Stimulated activated CD8-positive, alpha-beta memory T cell treated with anti-CD3 and anti-CD28 coated beads, Interleukin-4, amount 100 ng/mL, for 1 hour (primary cell): ENCODE data around the gene FEV.

Experiments
- DNase-seq, 2 donors: peaks; one replicate each; pipeline ENCODE4 v3.0.0-alpha.2; 2020; ENCODE audit warnings: low read depth in 2 of 2, low spot score in 1 of 2

Gene FEV

DNA sequence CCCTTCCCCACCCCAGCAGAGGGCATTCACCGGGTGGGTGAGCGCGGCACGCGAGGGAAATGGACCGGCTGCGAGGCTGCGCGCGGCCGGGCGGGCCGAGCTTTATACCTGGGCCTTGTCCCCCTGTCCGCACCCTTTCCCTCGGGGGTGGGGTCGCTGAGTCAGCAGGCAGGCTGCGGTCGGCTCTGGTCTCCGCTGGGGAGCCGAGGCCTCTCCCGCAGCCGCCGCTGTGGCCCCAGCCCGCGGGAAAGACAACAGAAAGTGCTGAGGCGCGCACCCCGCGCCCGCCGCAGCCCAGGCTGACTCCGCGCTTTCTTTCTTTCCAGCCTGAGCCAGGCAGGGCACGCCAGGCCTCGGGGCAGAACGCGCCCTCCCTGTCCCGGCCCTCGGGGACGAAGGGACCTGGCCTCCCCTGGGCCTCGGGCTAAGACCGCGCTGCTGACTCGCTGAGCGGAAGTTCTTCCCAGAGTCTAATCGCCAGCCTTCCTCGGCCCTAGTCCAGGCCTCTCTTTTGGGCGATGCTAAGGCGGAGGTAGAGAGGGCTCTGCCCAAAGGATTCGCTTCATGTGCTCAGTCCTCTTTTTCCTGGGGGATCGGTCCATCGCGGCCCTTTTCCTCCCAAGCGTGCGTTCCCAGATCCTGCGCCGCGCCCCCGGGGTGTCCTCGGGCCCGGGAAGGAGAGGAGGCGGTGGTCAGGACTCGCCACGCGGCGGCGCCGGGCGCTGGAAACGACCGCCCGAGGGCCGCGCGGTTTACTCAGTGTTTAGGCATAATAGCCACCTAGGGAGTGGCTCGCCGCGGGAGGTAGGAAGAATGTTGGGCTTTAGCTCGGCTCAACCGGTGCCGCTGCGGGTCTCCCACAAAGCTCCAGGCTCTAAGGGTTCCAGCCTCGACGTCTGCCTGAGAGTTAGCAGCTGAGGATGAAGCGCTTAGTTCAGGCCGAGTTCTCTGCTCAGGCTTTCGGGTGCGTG lies 8.6 kb upstream of the FEV start, which contains the start of gene CRYBA2:
TSS of gene CRYBA2 (minus strand) at position 78 of the 971 bp plus-strand sequence. CDS start 246 bp downstream, outside the sequence.
- no peak for DNase-seq

DNA sequence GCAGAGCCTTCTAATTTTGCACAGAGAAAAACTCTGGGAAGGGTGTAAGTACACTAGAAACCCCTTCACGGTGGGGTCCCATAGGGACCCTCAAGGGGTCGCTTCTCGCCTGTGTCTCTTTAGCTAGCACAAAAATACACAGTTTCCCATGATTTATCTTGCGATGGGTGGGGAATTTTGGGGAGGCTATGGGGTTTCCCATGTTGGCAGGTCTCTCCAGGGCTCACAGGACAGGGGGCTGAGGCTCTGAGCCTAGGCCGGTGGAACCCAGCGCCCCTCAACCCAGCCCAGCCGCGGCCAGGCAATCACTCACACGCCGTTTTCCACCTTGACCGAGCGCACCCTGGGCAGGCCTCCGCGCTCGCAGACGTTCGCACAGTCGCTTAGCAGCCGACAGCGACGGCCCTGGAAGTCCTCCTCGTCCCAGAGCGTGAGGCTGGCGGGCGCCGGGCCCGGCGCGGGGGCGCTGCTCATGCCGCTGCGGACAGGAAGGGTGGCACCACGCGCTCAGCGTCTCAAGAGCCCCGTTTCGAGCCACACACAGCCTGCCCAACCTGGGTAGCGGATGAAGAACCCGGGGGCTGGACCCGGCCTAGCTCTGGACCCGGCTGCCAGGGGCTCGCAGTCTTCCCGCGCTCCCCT lies 7.8 kb upstream of the FEV start:
- no peak for DNase-seq

DNA sequence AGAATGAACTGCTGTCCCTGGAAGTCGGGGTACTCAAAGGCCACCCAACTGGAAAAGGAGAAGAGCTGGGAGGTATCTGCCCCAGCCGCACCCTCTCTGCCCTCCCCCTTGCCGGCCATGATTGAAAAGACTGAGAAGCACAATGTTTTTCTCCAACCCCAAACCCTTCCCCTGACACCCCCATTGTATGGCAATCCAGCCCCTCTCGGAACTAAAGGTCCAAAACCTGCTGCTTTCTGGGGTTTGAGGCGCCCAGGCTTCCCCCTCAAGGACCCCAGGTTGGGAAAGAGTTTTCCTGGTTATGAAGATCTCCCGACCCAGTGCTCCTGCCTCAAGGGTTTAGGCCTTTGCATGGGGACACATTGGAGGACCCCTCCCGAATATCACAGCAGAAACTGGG lies 7.2 kb upstream of the FEV start:
- no peak for DNase-seq

DNA sequence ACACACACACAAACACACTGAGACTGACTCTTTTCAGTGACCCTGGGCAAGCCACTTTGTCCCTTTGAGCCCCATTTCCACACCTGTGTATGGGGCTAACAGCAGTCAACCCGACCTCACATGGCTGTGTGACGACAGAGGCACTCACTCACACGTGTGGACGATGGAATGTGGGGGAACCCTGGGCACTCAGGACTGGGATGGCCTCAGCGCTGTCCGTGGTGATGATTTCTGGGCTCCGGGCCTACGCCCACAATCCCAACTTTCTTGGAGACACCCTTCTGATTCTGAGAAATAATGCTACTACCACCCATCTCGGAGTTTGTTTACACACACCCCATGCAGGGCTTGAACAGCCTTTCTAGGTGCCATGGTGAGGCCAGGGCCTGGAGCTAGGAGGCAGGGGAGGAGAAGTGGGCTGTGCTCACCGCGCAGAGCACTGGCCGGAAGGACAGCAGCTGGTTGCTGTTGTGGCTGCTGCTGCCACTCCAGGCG lies 6.7 kb upstream of the FEV start:
- DNase-seq: no peak

DNA sequence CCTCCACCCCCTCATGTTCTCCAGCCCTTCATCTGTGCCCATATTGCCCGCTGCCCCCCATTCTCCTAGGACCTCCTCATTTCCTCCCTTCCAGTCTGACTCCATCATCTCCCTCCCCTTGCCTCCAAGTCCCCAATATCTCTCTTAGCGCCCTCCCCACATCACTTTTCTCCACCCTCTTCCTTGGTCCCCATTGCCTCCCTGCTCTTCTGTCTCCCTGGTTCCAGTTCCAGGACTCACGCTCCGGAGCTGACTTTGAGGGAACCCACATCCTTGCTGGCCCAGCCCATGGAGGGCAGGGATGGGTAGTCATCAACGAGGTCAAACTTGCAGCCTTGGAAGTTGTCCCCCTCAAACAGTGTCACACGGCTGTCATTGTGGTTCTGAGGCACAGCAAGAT lies 5.6 kb upstream of the FEV start:
- DNase-seq: no peak

DNA sequence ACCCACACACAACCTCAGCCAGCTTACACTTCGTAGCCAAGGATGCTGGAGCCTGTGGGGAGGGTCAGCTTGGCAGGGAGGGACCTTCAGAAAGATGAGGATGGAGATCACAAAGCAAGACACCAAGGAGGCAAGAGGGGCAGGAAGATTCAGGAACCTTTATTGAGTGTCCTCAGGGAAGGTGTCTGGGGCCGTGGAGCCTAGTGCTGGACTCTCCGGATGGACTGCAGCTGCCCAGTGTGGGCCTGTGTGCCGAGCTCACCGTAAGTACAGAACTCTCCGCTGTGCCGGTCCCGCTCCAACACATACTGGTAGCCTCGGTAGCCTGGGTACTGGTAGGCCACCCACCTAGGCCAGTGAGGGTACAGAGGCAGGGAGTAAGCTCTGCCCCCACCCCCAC lies 5.1 kb upstream of the FEV start:
- DNase-seq: no peak

DNA sequence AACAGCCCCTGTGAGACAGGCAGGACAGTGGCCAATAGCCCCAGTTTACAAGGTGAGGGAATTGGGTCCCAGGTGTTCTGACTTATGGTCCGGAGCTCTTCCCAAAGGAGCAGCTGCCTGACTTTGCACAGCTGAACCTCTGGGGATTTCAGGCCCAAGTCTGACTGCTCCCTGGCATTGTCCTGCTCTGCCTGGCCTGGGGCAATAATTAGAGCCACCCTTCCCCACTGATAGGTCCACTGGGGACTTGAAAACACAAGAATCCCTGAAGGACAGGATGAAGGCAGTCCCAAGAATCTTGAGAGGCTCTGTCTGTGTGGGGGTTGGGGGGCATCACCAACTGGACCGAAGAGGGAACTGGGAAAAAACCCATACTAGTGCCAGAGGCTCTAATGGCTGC lies 3.7 kb upstream of the FEV start:
- DNase-seq: no peak

DNA sequence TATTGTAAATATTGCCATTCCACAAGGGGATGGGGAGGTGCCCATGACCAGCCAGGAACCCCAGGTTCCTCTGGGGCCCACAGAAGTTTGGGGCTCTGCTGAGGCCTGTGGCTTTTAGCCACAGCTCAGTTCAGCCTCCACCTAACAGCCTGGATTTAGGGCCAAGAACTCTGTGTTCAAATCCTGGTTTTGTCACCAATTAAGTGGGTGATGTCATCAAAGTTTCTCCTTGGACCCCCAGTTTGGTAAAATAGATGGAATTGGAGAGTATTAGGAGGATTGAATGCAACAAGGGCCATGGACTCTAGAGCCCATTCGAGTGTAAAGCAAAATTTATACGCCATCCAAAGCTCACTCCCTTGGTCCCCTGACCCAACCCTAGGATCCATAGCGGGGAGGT lies 3.2 kb upstream of the FEV start:
- DNase-seq: no peak

DNA sequence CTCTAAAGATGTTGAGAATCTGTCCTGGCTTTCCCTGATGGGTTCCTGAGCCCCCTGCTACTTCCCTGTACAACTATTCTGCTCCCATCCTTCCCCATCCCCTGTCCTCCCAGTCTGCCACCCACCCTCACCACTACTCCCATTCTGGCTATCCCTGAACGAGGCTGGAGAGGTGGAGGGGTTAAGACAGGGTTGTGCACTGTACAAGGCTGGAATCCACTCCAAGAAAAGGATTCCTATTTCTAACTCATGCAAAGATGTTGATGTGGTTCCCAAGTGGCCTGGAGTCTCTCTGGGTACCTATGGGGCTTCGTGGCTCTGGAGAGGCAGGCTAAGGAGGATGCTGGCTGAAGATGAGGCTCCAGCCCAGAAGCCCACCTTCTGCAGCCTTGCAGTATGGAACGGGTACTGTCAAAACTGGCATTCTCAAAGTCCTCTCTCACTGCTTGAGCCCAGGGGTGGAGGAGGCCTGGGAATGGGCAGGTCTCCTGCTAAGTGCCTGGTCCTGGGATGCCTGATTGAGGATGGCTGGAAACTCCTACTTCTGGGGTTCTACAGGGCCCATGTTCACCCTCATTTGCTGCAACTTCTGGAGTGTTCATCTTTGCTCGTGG lies 1.3 kb upstream of the FEV start:
- DNase-seq: no peak

DNA sequence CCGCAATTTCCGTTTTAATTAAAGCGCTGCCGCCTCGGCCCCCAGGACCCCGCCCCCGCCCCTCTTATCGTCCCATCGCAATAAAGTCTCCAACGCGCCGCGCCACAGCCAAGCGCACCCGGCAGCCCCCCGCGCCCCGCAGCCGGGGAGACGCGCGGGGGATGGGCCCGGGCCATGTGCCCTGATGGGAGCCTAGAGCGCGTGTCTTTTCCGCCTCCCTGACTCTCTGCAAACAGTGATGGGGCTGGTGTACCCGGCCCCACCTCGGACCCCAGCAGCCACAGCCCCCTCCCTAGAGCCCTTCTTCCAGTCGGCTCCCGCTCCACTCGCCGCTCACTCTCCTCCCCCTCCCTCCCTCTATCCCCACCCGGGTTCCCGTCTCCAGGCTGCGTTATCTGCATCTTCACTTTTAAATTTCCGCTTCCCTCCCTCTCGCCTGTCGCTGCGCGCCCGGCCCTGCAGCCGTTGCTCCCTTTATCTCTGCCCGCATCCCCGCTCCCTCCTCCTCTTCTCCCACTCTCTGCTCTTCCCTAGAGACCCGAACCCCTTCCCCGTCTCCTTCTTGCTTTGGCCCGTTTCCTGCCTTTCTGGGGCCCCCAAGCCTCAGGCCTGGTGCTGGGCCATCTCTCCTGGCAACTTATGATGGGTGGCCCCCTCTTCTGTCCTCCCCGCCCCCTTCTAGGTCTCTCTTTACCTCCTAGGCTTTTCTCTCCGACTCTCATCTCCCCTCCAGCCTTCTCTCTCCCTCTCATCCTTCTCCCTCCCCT lies 524 bp upstream of the FEV start:
- DNase-seq: no peak

DNA sequence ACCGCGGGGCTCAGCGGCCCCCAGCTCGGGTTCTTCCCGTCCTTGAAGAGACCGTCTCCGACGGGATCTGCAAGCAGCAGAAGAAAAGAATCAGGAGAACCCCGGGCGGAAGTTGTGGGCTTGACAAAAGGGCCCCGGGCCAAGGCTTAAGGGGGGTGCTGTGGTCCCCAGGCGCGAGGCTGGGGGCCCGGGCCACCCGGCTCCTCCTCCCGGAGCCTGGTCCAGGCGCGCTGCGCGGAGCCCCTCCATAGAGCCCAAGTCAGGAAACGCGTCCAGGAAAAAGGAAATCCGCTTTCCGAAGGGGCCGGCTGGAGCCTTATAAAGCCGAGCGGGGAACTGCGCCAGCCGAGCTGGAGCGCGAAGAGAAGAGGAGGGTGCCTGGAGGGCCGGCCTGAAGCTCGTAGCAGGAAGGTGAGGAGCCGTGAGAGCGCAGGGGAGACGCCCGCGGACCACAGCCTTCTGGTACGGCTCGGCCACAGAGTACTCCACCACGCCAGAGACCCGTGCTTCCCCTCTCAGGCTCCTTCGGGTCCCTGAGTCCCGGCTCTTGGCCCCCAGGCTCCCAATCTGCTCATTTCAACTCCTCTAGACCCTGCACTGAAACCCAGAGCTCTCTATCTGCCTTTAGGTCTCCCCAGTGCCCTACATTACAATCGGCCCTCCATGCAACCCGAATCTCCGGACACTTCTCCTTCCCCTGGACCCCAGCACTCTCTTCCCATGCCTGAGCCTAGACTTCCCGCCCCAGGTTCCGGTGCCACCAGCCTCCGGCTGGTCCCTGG lies 554 bp downstream of the FEV start:
- no peak for DNase-seq

DNA sequence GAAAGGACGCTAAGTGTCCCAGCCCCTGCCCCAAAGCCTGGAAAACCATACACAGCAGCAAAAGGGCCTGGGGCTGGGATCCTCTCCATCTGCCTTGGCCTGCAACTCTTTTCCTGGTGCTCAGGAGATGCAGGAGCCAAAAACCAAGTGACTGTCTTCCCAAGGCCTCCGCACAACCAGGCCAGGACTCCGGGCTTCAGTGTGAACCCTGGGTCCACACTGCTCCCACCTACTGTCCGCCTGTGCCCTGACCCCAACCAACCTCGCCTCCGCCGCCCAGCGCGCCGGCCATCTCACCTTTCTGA lies 1.1 kb downstream of the FEV start:
- DNase-seq: no peak

DNA sequence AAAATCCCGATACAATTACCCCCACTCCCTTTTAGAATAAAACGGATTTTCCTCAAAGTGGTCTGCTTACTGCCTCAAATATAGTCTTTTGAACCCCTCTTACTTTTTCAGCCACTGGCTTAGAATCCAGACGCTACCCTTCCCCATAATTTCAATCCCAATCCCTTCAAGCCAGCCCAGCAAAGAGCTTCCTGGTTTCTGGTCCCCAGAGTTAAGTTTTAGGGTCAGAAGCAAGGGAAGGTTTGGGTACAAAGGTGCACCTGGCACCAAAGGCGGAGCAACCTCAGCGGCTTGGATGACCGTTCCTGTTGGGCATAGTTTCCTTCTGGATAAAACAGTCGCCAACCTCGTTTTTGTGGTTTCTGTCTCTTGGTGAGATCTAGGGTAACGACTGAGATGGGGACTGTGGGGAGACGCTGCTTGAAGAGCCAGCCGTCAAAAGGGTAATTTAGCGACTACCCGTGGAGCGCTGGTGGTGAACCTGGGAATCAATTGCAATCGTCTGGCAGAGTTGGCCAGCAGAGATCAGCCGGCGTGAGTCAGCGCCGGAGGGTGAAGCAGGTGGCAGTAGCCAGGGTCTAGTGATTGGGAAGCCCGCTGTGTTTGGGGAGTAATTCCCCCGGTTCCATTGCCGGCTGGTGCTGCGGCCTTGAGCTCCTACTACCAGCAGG lies 1.6 kb downstream of the FEV start:
- no peak for DNase-seq

DNA sequence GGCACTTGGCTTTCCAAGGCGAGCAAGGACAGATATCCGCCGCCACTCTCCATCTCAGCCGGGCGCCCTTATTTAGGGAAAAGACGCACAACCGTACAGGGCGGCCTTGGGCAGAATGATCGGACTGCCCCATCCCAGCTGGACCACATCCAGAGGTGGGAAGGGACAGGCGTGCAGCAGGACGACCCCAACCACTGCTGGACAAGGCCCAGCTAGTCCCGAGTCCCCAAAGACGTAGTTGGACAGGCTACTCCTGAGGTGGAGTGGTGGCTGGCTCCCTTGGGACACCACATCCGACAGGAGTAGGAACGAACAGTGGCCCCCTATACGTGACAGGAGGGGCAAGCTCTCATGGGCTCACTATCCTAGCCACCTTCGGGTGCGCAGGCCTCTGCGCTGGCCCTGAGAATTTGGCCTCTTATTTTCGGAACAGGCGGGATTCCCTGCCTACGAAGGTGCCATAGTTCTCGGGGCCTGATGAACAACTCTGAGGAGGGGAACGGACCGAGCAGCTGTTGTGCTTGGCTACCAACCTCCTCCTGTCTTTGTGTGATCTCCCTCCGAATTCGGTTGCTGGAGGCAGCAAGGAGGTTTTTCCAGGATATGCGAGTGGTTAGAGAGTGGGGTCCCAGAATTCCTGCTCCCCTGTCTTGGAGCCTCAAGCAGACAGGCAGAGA lies 2.3 kb downstream of the FEV start:
- DNase-seq: no peak

DNA sequence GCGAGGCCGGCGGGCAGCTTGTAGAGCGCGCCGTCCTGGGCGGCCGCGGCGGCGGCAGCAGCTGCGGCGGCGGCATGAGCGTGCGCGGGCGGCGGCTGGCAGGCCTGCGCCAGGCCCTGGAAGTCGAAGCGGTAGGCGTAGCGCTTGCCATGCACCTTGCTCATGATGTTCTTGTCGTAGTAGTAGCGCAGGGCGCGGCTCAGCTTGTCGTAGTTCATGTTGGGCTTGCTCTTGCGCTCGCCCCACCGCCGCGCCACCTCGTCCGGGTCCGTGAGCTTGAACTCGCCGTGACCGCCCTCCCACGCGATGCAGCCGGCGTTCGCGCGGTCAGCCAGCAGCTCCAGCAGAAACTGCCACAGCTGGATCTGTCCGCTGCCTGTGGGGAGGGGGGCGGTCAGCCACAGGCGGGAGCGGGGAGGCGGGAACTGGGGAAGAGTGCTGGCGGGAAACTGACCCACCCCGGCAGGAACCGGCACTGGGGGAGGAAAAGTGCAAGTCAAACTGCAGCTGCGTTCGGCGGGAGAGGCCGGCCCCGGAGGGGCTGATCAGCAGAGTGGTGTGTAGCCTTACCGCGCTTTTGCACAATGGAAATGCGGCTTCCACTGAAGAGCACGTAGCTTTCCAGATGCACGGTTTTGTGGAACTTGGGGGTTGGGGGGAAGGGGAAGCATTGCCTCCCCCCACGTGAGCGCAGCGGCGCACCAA lies 3.0 kb downstream of the FEV start:
- no peak for DNase-seq

DNA sequence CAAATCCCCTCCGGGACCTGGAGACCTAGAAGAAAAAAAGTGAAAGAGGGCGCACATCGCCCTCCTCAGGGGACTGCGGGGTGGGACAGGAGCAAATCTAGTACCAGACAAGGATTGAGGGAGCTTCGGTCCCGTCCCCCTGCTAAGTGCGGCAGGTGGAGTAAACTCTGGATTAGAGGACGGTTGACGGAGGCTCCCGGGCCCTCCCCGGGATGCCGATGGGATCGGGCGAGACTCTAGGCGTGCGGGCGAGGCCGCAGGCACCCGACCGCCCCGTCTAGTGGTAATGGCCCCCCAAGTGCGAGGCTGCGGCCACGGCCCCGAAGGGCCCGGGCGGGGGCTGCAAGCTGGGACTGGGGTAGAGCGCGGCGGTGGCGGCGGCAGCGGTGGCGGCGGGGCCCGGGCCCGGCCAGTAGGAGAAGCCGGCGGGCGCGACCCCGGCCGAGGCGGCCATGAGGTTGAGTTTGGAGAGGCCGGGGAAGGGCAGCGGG lies 3.5 kb downstream of the FEV start:
- DNase-seq: no peak

DNA sequence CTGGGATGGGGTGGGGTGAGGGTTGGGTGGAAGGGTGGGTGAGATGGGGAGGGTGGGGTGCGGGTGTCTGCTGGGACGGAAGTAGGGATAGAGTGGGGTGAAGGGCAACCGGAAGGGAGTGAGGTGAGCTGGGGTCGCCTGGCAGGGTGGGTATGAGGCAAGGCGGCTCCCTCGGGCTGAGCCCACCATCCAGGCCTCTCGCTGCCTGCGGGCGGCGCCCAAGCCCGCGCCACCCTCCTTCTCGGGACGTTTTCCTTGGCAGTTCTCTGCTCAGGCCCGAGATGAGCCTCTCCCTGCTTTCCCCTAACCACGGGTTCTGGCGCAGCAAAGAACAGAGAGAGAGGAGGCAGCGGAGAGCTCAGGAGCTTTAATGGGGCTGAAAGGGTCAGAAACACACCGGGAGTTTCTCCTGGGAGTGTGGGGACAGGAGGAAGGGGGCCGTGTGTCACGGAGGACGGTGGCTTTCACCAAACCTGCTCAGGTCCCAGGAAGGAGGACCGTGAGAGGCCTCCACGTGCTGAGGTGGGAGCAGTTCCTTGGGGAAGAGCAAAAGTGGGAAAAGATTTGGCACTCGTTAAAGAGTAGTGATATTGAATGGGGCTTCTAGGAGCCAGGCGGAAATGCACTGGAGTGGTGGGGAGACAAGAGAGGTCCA lies 4.1 kb downstream of the FEV start:
- no peak for DNase-seq
